Stimulated activated CD4-positive, alpha-beta T cell treated with anti-CD3 and anti-CD28 coated beads, Interleukin-4, amount 100 ng/mL, for 4 hours (primary cell): ENCODE data around the gene FOXR2.

Source experiments
- DNase-seq, 2 experiments: peaks; one replicate each; pipeline ENCODE4 v3.0.0-alpha.2; 2020

FOXR2 gene

GRCh38 chrX:55623100-55623499 lies at the start of gene FOXR2:
Gene FOXR2, plus strand, starts transcription at chrX:55623400. Its CDS starts 312 bp downstream, at chrX:55623712.
- DNase-seq, result no peak

- no peak for DNase-seq
Measured at GRCh38 chrX:55579115-55579514, 44.1 kb upstream of the FOXR2 start.

GRCh38 chrX:55582447-55582846 lies 40.8 kb upstream of the FOXR2 start:
- no peak for DNase-seq

GRCh38 chrX:55593296-55593695 lies 29.9 kb upstream of the FOXR2 start:
- no peak for DNase-seq

GRCh38 chrX:55593756-55594257 lies 29.4 kb upstream of the FOXR2 start:
- no peak for DNase-seq

GRCh38 chrX:55598333-55598732 lies 24.9 kb upstream of the FOXR2 start:
- DNase-seq, result no peak

GRCh38 chrX:55619547-55619946 lies 3.7 kb upstream of the FOXR2 start:
- DNase-seq, result no peak

- DNase-seq, result no peak
Measured at GRCh38 chrX:55624403-55624802, 1.2 kb downstream of the FOXR2 start.

GRCh38 chrX:55636109-55636508 lies 12.9 kb downstream of the FOXR2 start:
- DNase-seq, result no peak

- DNase-seq, result no peak
Measured at GRCh38 chrX:55638933-55639332, 15.7 kb downstream of the FOXR2 start.

- DNase-seq, result no peak
Measured at GRCh38 chrX:55640854-55641253, 17.7 kb downstream of the FOXR2 start.

- DNase-seq, result no peak
Measured at GRCh38 chrX:55648434-55648833, 25.2 kb downstream of the FOXR2 start.

GRCh38 chrX:55659931-55660330 lies 36.7 kb downstream of the FOXR2 start:
- no peak for DNase-seq

- DNase-seq, result no peak
Measured at GRCh38 chrX:55663584-55663983, 40.4 kb downstream of the FOXR2 start.

- DNase-seq, result no peak
Measured at GRCh38 chrX:55668084-55668483, 44.9 kb downstream of the FOXR2 start.
